ENCODE results near the gene TLR4. TPM values are rescaled to one million over a fixed set of nuclear protein-coding genes. Genes with fewer than 3 reads are reported as not detected.

The TLR4 gene
- total RNA-seq, 1 donor from 2014 or later = 13.6 TPM

GRCh38 chr9:117671468-117671867 lies 32.7 kb upstream of the TLR4 start:
- Mint-ChIP-seq H3K4me1 (ENCODE audit: low read depth) (peaks cover 12% of the 10 kb centered on the region), H3K27ac (ENCODE audit: unreplicated experiment) (no peak overlapping the region), H3K27me3 (ENCODE audit: low read depth) (peaks cover 5% of the 10 kb centered on the region), H3K4me3 (ENCODE audit: unreplicated experiment) (no peak overlapping the region), H3K9me3 (ENCODE audit: low read depth) (no peaks in the 10 kb centered on the region), H3K36me3 (ENCODE audit: low read depth) (no peaks in the 10 kb centered on the region)
- no peak for TF ChIP-seq CTCF (IDR thresholded peaks at IDR 0.05)
- no peak for DNase-seq (ENCODE audit: low spot score)

DNA sequence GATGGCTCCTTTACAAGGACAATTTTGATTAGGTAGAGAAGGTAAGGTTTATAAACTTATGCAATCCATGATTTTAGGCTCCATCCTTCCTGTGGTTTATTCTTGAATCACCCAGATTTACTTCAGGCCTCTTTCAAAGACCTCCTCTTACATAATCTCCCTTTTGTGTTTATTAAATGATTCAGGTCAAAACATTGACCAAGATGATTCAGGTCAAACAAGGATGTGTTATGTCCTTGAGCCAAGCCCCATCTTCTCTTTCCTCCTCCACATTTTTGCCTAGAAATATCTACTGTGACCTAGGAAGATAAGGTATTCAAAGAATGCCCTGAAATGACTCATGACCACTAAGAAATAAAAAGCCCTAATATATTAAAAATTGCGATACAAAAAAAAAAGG lies 31.8 kb upstream of the TLR4 start:
- Mint-ChIP-seq H3K36me3 (ENCODE audit: low read depth) (no peaks in the 10 kb centered on the region), H3K9me3 (ENCODE audit: low read depth) (no peaks in the 10 kb centered on the region), H3K4me1 (ENCODE audit: low read depth) (peaks cover 12% of the 10 kb centered on the region), H3K4me3 (ENCODE audit: unreplicated experiment) (no peak overlapping the region), H3K27ac (ENCODE audit: unreplicated experiment) (no peak overlapping the region), H3K27me3 (ENCODE audit: low read depth) (peaks cover 5% of the 10 kb centered on the region)
- no peak for DNase-seq (ENCODE audit: low spot score)
- no peak for TF ChIP-seq CTCF (IDR thresholded peaks at IDR 0.05)

GRCh38 chr9:117677572-117677971 lies 26.6 kb upstream of the TLR4 start:
- Mint-ChIP-seq H3K4me3 (ENCODE audit: unreplicated experiment) (no peak overlapping the region), H3K4me1 (ENCODE audit: low read depth) (peaks cover 19% of the 10 kb centered on the region), H3K27ac (ENCODE audit: unreplicated experiment) (no peak overlapping the region), H3K9me3 (ENCODE audit: low read depth) (no peaks in the 10 kb centered on the region), H3K36me3 (ENCODE audit: low read depth) (no peaks in the 10 kb centered on the region), H3K27me3 (ENCODE audit: low read depth) (peaks cover 2% of the 10 kb centered on the region)
- no peak for DNase-seq (ENCODE audit: low spot score)
- peak; percentile 47 for TF ChIP-seq CTCF (IDR thresholded peaks at IDR 0.05)

GRCh38 chr9:117678871-117679270 lies 25.3 kb upstream of the TLR4 start:
- no peak for DNase-seq (ENCODE audit: low spot score)
- no peak overlapping the region for H3K4me3 Mint-ChIP-seq (ENCODE audit: unreplicated experiment)
- no peaks in the 10 kb centered on the region for H3K36me3 Mint-ChIP-seq (ENCODE audit: low read depth)
- peaks cover 15% of the 10 kb centered on the region for H3K4me1 Mint-ChIP-seq (ENCODE audit: low read depth)
- H3K9me3 Mint-ChIP-seq (ENCODE audit: low read depth) = no peaks in the 10 kb centered on the region
- no peak overlapping the region for H3K27ac Mint-ChIP-seq (ENCODE audit: unreplicated experiment)
- peaks cover 7% of the 10 kb centered on the region for H3K27me3 Mint-ChIP-seq (ENCODE audit: low read depth)
- no peak for TF ChIP-seq CTCF (IDR thresholded peaks at IDR 0.05)

GRCh38 chr9:117679416-117679815 lies 24.8 kb upstream of the TLR4 start:
- Mint-ChIP-seq H3K9me3 (ENCODE audit: low read depth) (no peaks in the 10 kb centered on the region), H3K36me3 (ENCODE audit: low read depth) (no peaks in the 10 kb centered on the region), H3K27me3 (ENCODE audit: low read depth) (peaks cover 10% of the 10 kb centered on the region), H3K4me1 (ENCODE audit: low read depth) (peaks cover 15% of the 10 kb centered on the region), H3K27ac (ENCODE audit: unreplicated experiment) (no peak overlapping the region), H3K4me3 (ENCODE audit: unreplicated experiment) (no peak overlapping the region)
- no peak for TF ChIP-seq CTCF (IDR thresholded peaks at IDR 0.05)
- no peak for DNase-seq (ENCODE audit: low spot score)
